ENCODE measurements around the gene SMARCC2.

DNA sequence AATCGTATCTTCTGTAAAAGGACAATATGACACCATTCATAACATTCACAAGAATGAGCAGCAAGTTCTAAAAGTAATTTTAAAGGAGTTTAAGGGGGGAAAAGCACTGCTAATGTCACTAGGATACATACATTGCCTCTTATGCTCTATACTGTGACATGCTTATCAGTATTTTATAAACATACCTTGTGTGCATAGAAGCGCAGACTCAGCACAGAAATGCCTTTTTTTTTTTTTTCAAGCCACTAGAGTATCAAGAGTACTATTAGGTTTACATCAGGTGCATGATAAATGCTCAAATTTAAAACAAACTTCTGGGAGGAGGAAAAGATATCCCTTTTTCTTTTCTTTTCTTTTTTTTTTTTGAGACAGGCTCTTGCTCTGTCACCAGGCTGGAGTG, 13.6 kb upstream of the SMARCC2 start:
- TF ChIP-seq, protein P1, sequence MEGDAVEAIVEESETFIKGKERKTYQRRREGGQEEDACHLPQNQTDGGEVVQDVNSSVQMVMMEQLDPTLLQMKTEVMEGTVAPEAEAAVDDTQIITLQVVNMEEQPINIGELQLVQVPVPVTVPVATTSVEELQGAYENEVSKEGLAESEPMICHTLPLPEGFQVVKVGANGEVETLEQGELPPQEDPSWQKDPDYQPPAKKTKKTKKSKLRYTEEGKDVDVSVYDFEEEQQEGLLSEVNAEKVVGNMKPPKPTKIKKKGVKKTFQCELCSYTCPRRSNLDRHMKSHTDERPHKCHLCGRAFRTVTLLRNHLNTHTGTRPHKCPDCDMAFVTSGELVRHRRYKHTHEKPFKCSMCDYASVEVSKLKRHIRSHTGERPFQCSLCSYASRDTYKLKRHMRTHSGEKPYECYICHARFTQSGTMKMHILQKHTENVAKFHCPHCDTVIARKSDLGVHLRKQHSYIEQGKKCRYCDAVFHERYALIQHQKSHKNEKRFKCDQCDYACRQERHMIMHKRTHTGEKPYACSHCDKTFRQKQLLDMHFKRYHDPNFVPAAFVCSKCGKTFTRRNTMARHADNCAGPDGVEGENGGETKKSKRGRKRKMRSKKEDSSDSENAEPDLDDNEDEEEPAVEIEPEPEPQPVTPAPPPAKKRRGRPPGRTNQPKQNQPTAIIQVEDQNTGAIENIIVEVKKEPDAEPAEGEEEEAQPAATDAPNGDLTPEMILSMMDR (conservative IDR thresholded peaks at IDR 0.05; ENCODE audit: low read length) = no peak
- TF ChIP-seq EZH2phosphoT487 (IDR thresholded peaks at IDR 0.05; ENCODE audit: borderline replicate concordance, low read depth, low read length) = no peak
